Measurements from ENCODE around the gene ZNF446.

Gene ZNF446

DNA sequence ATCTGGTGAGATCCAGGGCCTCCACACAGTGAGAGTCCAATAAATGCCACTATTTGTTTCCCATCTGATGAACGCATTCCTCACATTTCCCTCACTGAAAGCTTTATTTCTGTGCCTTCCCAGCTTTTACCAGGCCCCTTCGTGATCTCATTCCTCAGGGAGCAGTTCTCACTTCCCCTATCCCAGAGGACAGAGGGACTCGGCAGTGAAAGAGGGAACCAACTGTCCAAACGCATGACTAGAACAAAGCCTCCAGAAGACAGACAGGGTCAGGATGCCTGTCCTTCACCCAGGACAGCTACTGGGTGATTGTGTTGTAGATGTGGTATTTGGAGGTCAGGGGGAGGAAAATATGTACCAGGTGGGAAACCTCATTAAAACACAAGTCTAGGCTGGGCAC, 45.5 kb downstream of the ZNF446 start:
- no peak for DNase-seq (ENCODE audit: low spot score)
- FAIRE-seq, result no peak

DNA sequence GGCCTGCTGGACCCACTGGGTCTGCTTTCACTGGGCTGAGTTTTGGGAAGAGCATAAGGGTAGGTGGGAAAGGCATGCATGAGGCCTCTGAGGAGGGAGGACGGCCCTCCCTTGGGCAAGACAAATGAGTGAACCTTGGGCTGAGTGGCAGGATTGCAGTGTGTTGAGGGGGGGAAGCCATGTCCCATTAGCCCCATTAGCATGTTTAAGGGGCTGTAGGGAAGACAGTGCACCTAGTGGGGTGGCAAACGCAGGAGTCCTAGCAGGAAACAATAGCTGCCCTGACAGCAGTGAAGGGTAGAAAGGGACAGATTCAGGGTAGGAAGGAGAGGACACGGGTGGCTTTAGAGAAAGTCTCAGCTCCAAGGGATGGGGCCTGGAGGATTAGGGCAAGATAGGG, 46.6 kb downstream of the ZNF446 start:
- DNase-seq (ENCODE audit: low spot score) (no peak), FAIRE-seq (no peak)

DNA sequence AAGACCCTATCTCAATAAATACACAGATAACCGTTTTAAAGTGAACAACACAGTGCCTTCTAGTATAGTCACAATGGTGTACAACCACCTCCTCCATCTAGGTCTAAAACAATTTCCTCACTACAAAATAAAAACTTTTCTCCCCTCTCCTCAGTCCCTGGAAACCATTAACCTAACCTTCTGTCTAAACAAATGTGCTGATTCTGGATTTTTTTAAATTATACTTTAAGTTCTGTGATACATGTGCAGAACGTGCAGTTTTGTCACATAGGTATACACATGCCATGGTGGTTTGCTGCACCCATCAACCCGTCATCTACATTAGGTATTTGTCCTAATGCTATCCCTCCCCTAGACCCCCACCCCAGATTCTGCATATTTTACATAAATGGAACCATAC, 53.3 kb downstream of the ZNF446 start:
- DNase-seq (ENCODE audit: low spot score) (no peak), FAIRE-seq (no peak)

All from RCC 7860 (cell line).